IMR-90 (cell line): ENCODE results near the gene CLEC11A. TPM values are rescaled to one million over a fixed set of nuclear protein-coding genes. Genes with fewer than 3 reads are reported as not detected.

Experiments used
- ATAC-seq: fragments of 200-7000 bp; cut with Tn5 transposase; 2 replicates; pipeline ENCODE4 v1.9.1; 2020; ENCODE audit warnings: low read depth, mild to moderate bottlenecking, moderate library complexity
- BruUV-seq: library from RNA; stranded (reverse); fragments of 400-500 nt; replicated peaks from 2 replicates; lab custom pipeline; 2021; lab: Mats Ljungman, UMichigan
- CTCF ChIA-PET: fragments of 300-600 bp; formaldehyde crosslinking; extraction: SDS; loops from one replicate; lab custom pipeline; 2021; ENCODE audit warnings: antibody characterized with exemption; lab: Yijun Ruan, JAX
- POLR2A ChIA-PET: fragments of 300-600 bp; sonication (Branson Sonifier 250); formaldehyde crosslinking; loops from one replicate; lab custom pipeline; 2022; ENCODE audit warnings: antibody characterized with exemption; ENCODE audit not compliant: unreplicated experiment; lab: Charles Lee
- DNase-seq: peaks from one replicate; pipeline ENCODE4 v3.0.0; 2013
- H2AFZ ChIP-seq: replicated peaks from 2 replicates; pipeline ENCODE3; 2013; ENCODE audit warnings: low read length, mild to moderate bottlenecking; ENCODE audit not compliant: poor library complexity
- H2AK5ac ChIP-seq: 2 replicates; pipeline ENCODE4 v1.6.1; 2013; ENCODE audit warnings: low read depth, low read length, inconsistent platforms
- H2AK9ac ChIP-seq: replicated peaks from 2 replicates; pipeline ENCODE3; 2013; ENCODE audit warnings: mild to moderate bottlenecking, low read depth, low read length, moderate library complexity; ENCODE audit not compliant: poor library complexity
- H2BK120ac ChIP-seq: 2 replicates; pipeline ENCODE4 v1.6.1; 2013; ENCODE audit warnings: low read depth, low read length, inconsistent platforms
- H2BK15ac ChIP-seq: 3 replicates; pipeline ENCODE4 v1.6.1; 2013; ENCODE audit warnings: low read depth, low read length, inconsistent platforms
- H2BK20ac ChIP-seq: 2 replicates; pipeline ENCODE4 v1.6.1; 2013; ENCODE audit warnings: low read depth, mild to moderate bottlenecking, inconsistent platforms, low read length, moderate library complexity
- H2BK5ac ChIP-seq: 2 replicates; pipeline ENCODE4 v1.6.1; 2013; ENCODE audit warnings: mild to moderate bottlenecking, low read depth, low read length, inconsistent platforms; ENCODE audit not compliant: poor library complexity, severe bottlenecking
- H3K14ac ChIP-seq: replicated peaks from 2 replicates; pipeline ENCODE4 v1.6.1; 2013; ENCODE audit warnings: low read depth, low read length, inconsistent platforms
- H3K18ac ChIP-seq: 2 replicates; pipeline ENCODE4 v1.6.1; 2013; ENCODE audit warnings: low read depth, low read length, control low read depth
- H3K23ac ChIP-seq: 2 replicates; pipeline ENCODE4 v1.6.1; 2013; ENCODE audit warnings: low read depth, low read length, inconsistent platforms
- H3K27ac ChIP-seq: 2 replicates; pipeline ENCODE4 v1.5.1; 2013; ENCODE audit warnings: mild to moderate bottlenecking, control low read depth, low read length; ENCODE audit not compliant: insufficient read depth
- H3K27me3 ChIP-seq: 2 replicates; pipeline ENCODE4 v1.6.1; 2013; ENCODE audit warnings: low read length; ENCODE audit not compliant: control insufficient read depth, insufficient read depth
- H3K36me3 ChIP-seq: 2 replicates; pipeline ENCODE4 v1.6.1; 2013; ENCODE audit warnings: low read length, mixed read lengths; ENCODE audit not compliant: control insufficient read depth, insufficient read depth
- H3K4ac ChIP-seq: 2 replicates; pipeline ENCODE4 v1.6.1; 2013; ENCODE audit warnings: low read depth, low read length, inconsistent platforms
- H3K4me1 ChIP-seq: 2 replicates; pipeline ENCODE4 v1.6.1; 2013; ENCODE audit warnings: low read length, mixed read lengths; ENCODE audit not compliant: control insufficient read depth, insufficient read depth
- H3K4me2 ChIP-seq: 2 replicates; pipeline ENCODE4 v1.6.1; 2013; ENCODE audit warnings: low read depth, mild to moderate bottlenecking, control low read depth, low read length, moderate library complexity
- H3K4me3 ChIP-seq: 2 replicates; pipeline ENCODE4 v1.5.1; 2013; ENCODE audit warnings: low read depth, mild to moderate bottlenecking, control low read depth, low read length, moderate library complexity; ENCODE audit not compliant: insufficient read depth
- H3K56ac ChIP-seq: 2 replicates; pipeline ENCODE4 v1.6.1; 2013; ENCODE audit warnings: low read length, inconsistent platforms; ENCODE audit not compliant: insufficient read depth; ENCODE audit errors: extremely low read depth
- H3K79me1 ChIP-seq, 2 experiments: 2 replicates each; pipeline ENCODE4 v1.6.1; 2013; ENCODE audit warnings: low read length in 2 of 2, inconsistent platforms in 1 of 2, low read depth in 1 of 2
- H3K9ac ChIP-seq: 2 replicates; pipeline ENCODE4 v1.6.1; 2013; ENCODE audit warnings: low read depth, low read length, control low read depth
- H3K9me1 ChIP-seq: 2 replicates; pipeline ENCODE4 v1.6.1; 2013; ENCODE audit warnings: low read length, inconsistent platforms; ENCODE audit not compliant: insufficient read depth
- H3K9me3 ChIP-seq: 2 replicates; pipeline ENCODE4 v1.6.1; 2013; ENCODE audit warnings: low read length; ENCODE audit not compliant: control insufficient read depth, insufficient read depth
- H4K20me1 ChIP-seq: 2 replicates; pipeline ENCODE4 v1.6.1; 2013; ENCODE audit warnings: low read length, inconsistent platforms; ENCODE audit not compliant: insufficient read depth
- H4K5ac ChIP-seq: 2 replicates; pipeline ENCODE4 v1.6.1; 2013; ENCODE audit warnings: mild to moderate bottlenecking, low read depth, low read length, control low read depth
- H4K8ac ChIP-seq, 2 experiments: 2 replicates each; pipeline ENCODE4 v1.6.1; 2013; ENCODE audit warnings: low read depth in 2 of 2, low read length in 2 of 2, control low read depth in 1 of 2, inconsistent platforms in 1 of 2
- H4K91ac ChIP-seq: 2 replicates; pipeline ENCODE4 v1.6.1; 2013; ENCODE audit warnings: low read depth, low read length, inconsistent platforms; ENCODE audit not compliant: insufficient read depth
- CHD1 ChIP-seq: IDR thresholded peaks from 2 replicates; pipeline ENCODE4 v1.6.1; 2012; ENCODE audit warnings: low read depth, low read length, improper control_type of control experiment
- ELK1 ChIP-seq: fragments of 150-350 bp; IDR thresholded peaks from 2 replicates; pipeline ENCODE4 v1.6.1; 2016; ENCODE audit warnings: low read depth, mild to moderate bottlenecking, low read length, moderate library complexity, borderline replicate concordance
- MAFK ChIP-seq: IDR thresholded peaks from 2 replicates; pipeline ENCODE4 v1.6.1; 2012; ENCODE audit warnings: low read depth, low read length, improper control_type of control experiment
- RCOR1 ChIP-seq: IDR thresholded peaks from 2 replicates; pipeline ENCODE4 v1.6.1; 2012; ENCODE audit warnings: mild to moderate bottlenecking, low read length, improper control_type of control experiment; ENCODE audit not compliant: insufficient replicate concordance
- RFX5 ChIP-seq: IDR thresholded peaks from 2 replicates; pipeline ENCODE4 v1.8.0; 2012; ENCODE audit warnings: low read depth, mild to moderate bottlenecking, low read length, moderate library complexity
- WGBS, 2 experiments: methylation state at CpG; one replicate each; pipeline versions ENCODE4 v1.1.5 to v1.1.7; 2013; ENCODE audit warnings: missing lambda C conversion rate in 2 of 2; ENCODE audit not compliant: insufficient read length in 1 of 2; ENCODE audit errors: extremely low coverage in 2 of 2; 5-methylcytosine and 5-hydroxymethylcytosine counted together
- dilution Hi-C: fragments of 300-500 bp; cut with HindIII; formaldehyde crosslinking; loops from one replicate; pipeline ENCODE4 v1.14.3; 2018; ENCODE audit warnings: low sequenced_read_pairs; ENCODE audit not compliant: unreplicated experiment
- in situ Hi-C: fragments of 300-500 bp; cut with MboI; formaldehyde crosslinking; loops from 3 replicates; pipeline ENCODE4 v1.14.3; 2019; ENCODE audit warnings: low sequenced_read_pairs, inconsistent platforms, mixed read lengths
- intact Hi-C: fragments of 100-400 bp; cut with micrococcal nuclease; formaldehyde crosslinking; loops from 2 replicates; pipeline ENCODE4 v1.10.0; 2022
- polyA plus RNA-seq, 3 experiments: library from polyadenylated mRNA; depleted of rRNA; stranded (reverse); fragments of >200 nt; gene quantifications; 2 replicates each; pipeline ENCODE4 v1.2.3, GENCODE V29; 2012; ENCODE audit warnings: low replicate concordance in 1 of 3
- total RNA-seq: library from RNA; depleted of rRNA; stranded (reverse); fragments of >200 nt; gene quantifications from 2 replicates; pipeline ENCODE4 v1.2.3, GENCODE V29; 2012

CLEC11A gene
- total and polyA plus RNA-seq, 2 of the 4 experiments (the other 2 are of a cell fraction), result 17.0 to 152 TPM

GRCh38 chr19:50705422-50706019, 17.6 kb upstream of the CLEC11A start (continued):
- no peak for TF ChIP-seq RFX5

DNA sequence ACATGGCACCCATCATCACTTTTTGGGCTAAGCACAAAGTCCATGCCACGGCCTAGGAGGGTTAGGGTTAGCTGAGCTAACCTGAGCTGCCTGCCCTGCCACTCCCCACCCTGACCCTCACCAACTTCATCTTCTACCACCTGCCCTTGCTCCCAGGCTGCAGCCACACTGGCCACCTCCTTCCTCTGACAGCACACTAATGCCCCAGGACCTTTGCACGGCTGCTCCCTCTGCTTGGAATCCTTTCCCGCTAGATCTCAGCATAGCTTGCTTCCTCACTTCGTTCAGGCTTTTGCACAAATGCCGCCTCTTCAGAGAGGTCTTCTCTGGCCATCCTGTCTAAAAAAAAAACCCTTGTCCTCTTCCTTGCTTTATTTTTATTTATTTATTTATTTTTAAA, 16.8 kb upstream of the CLEC11A start:
- H2BK120ac ChIP-seq, result no peak overlapping the region
- H3K9me1 ChIP-seq, result 0 out of 2 replicates have a peak, but pooled peaks cover 3% of the 10 kb centered on the region
- no peak overlapping the region for H4K8ac ChIP-seq
- H3K56ac ChIP-seq, result no peak overlapping the region
- in situ Hi-C loops (loop anchor here (5.0 to 10.0 kb wide), 2 partner anchors 71 to 342 kb away; partner anchors contain the start of gene NAPSA), dilution Hi-C loops (no loop called here), intact Hi-C loops (no loop called here)
- no peak overlapping the region for H3K23ac ChIP-seq
- no peak overlapping the region for H2BK20ac ChIP-seq
- H4K91ac ChIP-seq, result no peak overlapping the region
- no peak overlapping the region for H2AFZ ChIP-seq
- H3K79me1 ChIP-seq, result no peaks in the 10 kb centered on the region
- peaks cover 1% of the 10 kb centered on the region; the same call in 1 of the 2 replicates for H3K4me1 ChIP-seq
- no TSS peak for BruUV-seq
- no peak overlapping the region for H2BK15ac ChIP-seq
- H3K4ac ChIP-seq, result no peak overlapping the region
- H4K5ac ChIP-seq, result no peak overlapping the region
- no peaks in the 10 kb centered on the region; the same call in 1 of the 2 replicates for H3K36me3 ChIP-seq
- ChIA-PET POLR2A (no interaction called here), CTCF (no interaction called here)
- WGBS, 2 experiments, result 36% methylated on average over 2 of the region's 5 CpGs; no CpG with 5 or more reads in 1 of the 2 experiments
- no peak overlapping the region for H3K9ac ChIP-seq
- H4K20me1 ChIP-seq, result no peaks in the 10 kb centered on the region
- no peak overlapping the region for H2AK9ac ChIP-seq
- H3K14ac ChIP-seq, result no peak overlapping the region
- H3K9me3 ChIP-seq, result no peaks in the 10 kb centered on the region
- H2BK5ac ChIP-seq, result no peak overlapping the region
- H3K4me3 ChIP-seq, result no peak overlapping the region
- DNase-seq, result no peak
- H2AK5ac ChIP-seq, result no peak overlapping the region
- ATAC-seq, result no peak
- TF ChIP-seq RCOR1 (no peak), ELK1 (no peak), CHD1 (no peak), MAFK (no peak)
- no peak overlapping the region for H3K4me2 ChIP-seq
- no peak overlapping the region for H3K27ac ChIP-seq
- no peak overlapping the region for H3K18ac ChIP-seq
- no peaks in the 10 kb centered on the region for H3K27me3 ChIP-seq
